NCI-H2029 (cell line): ENCODE measurements around the gene RBM4.
A peak's percentile ranks its signal among the peaks of the same experiment; 100 is the strongest.

Experiments used
- DNase-seq: peaks from one replicate; lab custom pipeline; 2025; lab: John Stamatoyannopoulos, UW

The RBM4 gene

DNA sequence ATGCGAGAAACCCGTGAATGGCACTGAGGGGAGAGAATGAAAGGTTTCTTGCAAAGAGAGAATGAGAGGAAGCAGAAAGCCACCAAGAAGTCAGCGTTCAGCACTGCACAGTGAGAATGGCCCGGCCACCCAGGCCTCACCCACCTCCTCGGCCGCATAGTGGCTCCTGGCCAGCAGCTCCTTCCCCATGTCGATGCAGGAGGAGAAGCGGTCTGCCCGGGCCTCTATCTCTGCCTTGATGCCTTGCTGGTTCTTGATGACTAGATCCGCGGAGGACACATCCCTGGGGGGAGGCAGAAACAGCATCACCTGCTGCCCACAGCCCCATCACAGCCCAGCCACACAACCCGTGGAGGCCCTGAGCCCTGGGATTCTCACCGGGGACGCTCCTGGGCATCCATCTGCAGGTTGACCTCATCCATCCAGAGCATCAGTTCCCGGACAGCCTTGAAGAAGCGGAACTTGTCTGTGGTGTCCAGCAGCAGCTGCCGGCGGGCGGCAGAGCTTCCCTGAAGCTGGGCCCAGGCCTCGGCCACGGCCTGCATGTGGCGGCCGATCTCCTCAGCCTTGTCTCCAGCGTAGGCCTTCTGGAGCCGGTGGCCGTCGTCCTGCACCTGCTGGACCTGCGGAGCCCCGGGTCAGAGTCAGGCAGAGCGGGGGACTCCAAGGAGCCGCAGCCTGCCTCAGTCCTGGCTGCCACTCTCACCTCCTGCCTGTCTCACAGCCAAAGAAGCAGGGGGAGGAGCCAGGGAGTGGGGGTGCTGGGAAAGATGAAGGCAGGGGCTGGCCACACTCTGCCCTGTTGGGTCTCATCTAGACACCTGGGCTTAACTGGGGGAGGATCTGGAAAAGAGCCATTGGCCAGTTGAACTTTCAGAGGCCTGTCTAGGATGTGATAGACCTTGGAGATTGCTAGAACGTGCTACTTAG, 51.4 kb downstream of the RBM4 start:
- no peak for DNase-seq

DNA sequence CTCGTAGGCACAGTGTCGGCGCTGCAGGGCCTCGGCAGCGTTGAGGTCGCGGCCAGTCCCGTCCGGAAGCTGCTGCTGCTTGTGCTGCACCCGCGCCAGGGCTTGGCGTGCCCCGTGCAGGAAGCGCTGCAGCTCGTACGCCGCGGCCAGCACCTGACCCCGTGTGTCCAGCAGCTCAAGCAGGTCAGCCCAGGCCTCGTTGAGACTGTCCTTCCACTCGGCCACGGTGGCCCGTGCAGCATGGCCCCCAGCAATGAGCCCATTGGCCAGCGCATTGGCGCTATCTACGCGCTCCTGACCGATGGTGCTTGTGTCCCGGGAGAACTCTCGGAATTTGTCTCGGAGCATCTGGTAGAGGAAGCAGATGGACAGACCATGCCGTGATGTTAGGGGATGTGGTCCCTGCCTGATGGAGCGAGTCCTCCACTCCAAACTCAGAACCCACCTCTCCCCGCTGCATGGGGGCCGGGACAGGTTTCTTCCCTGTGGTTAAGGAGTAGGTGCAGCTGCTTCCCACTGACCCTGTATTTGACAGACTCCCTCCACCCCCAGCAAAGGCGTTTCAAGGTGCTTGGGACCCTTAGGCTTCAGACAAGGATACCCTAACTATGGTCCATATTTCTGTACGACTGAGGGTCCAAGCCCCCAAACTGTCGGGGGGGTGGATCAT, 52.9 kb downstream of the RBM4 start:
- no peak for DNase-seq

DNA sequence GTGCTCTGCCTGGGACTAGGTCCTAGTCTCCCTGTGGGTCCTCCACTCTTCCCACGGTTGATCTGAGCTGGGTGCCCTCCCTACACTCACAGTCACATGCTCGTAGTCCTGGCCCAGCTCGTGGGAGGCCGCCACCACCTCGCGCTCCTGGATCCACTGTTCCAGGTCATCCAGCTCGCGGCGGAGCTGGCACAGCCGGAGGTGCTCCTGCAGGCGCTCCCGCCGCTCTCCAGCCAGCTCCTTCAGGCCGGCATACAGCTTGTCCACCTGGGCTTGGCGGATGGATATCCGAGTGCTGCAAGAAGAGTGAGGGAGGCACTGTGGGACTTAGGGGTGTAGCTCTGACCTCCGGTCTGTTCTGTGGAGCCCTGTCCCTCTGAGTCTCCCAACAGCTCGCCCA, 53.9 kb downstream of the RBM4 start:
- no peak for DNase-seq

DNA sequence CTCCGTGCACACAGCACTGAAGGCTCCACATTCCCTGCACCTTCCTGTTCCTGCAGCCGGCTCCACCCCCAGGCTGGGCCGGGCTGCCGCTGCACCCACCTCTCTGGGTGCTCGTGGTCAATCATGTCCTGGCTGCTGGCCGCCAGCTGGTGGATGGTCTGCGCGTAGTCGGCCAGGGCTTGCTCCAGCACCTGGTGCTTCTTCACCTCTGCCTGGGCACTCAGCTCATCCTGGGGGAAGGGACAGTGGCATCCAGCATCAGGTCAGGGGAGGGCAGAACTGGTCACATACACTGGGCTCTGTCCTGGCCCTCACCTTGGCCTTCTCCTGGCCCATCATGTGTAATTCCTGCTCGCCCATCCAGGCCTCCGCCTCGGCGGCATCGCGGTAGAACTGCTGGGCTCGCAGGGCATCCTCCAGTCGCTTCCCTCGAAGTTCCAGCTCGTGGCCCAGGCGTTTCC, 54.4 kb downstream of the RBM4 start:
- DNase-seq = no peak

DNA sequence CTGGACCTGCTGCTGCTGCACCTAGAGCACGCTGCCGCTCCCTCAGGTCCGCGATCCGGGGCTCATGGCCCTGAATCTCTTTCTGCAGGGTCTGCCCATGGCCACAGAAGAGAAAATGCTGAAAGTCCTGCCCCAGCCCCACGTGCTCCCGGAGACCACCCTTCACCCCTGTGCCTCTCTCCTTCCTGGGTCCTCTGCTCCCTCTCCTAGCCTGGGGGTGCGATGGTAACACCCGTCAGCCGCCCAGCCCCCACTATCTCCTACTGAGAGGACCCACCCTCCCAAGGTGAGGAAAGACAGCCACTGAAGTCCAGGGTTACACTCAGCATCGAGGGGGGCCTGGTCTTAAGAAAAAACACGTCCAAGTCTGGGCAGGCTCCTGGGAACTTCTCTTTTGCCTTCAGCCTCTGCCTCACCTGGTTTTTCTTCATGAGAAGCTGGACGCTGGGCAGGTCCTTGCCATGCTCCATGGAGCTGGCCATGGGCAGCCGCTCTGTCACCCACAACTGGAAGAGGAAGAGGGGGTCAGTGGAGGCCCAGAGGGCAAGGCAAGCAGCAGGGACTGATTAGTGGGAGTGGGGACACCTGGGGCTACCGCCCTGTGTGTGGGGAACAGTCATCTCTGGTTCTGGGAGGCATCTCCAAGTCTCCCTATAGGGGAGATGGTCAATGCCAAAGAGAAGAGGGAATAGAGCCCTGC, 55.0 kb downstream of the RBM4 start:
- DNase-seq = no peak

DNA sequence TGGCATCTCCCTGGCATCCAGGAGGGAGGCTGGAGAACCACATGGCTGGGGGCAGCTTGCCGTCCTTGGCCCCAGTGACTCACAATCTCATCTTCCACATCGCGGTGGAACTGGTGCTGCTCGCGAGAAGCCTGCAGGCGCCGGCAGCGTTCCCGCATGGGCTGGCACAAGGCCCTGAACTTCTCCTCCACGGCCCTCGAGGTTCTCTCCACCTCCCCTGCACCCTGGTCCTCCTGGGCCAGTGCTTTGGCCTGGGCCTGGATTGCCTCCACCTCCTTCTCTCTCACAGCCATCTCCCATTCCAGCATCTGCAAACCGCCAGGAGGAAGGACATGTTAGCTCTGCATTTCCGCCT, 55.5 kb downstream of the RBM4 start:
- no peak for DNase-seq

DNA sequence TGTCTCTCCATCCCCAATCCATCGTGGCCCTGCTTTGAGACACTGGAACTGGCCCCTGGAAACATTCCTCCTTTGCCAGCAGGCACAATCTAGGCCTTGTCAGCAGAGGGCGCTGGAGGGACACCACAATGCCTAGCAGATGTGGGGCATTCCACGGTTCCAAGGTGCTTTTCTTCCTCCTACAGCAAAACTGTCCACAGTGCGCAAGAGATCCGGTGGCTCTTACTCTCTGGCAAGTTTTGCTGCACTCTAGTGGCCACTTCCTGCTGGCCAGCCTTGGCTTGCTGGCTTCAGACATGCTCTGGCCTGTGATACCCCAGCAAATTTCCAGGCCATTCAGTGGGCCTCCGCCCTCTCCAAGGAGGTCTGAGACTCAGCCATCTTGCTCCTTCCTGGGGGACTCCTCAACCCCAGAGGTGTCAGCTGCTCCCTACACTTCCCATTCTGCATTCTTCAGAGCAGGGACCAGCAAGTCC, 56.3 kb downstream of the RBM4 start:
- DNase-seq = peak; percentile 86
